Caco-2 (cell line): ENCODE data around the gene HNRNPUL1. TPM values are rescaled to one million over a fixed set of nuclear protein-coding genes. Genes with fewer than 3 reads are reported as not detected.

Experiments used
- BruUV-seq: library from RNA; stranded (reverse); fragments of 400-500 nt; replicated peaks from 2 replicates; lab custom pipeline; 2021; lab: Mats Ljungman, UMichigan
- CTCF ChIA-PET: fragments of 300-600 bp; sonication (Branson Sonifier 250); formaldehyde crosslinking; loops from one replicate; lab custom pipeline; 2022; ENCODE audit warnings: antibody characterized with exemption; lab: Charles Lee
- POLR2A ChIA-PET: fragments of 300-600 bp; sonication (Branson Sonifier 250); formaldehyde crosslinking; loops from one replicate; lab custom pipeline; 2022; ENCODE audit warnings: antibody characterized with exemption; lab: Charles Lee
- DNase-seq, 2 experiments: peaks; one replicate each; pipeline versions ENCODE4 v3.0.0 to v3.0.0-alpha.2; 2020 to 2022
- H3K27me3 ChIP-seq: replicated peaks from 2 replicates; pipeline ENCODE4 v1.6.0; 2011; ENCODE audit warnings: low read length; ENCODE audit not compliant: control insufficient read depth, insufficient read depth
- H3K36me3 ChIP-seq: 2 replicates; pipeline ENCODE4 v1.5.1; 2011; ENCODE audit warnings: low read length; ENCODE audit not compliant: control insufficient read depth, insufficient read depth
- H3K4me1 ChIP-seq: fragments of 250-450 bp; sonication (Bioruptor Pico); 2 replicates; pipeline ENCODE4 v1.5.1; 2020; ENCODE audit warnings: mild to moderate bottlenecking
- H3K4me3 ChIP-seq: 2 replicates; pipeline ENCODE4 v1.5.1; 2011; ENCODE audit warnings: low read depth, mild to moderate bottlenecking, control low read depth, low read length
- H3K9me3 ChIP-seq: fragments of 250-450 bp; sonication (Bioruptor Pico); 2 replicates; pipeline ENCODE4 v1.5.1; 2020; ENCODE audit warnings: mild to moderate bottlenecking, moderate library complexity
- H3K27ac Mint-ChIP-seq: one replicate; pipeline ENCODE4 v1.8.0; 2022; ENCODE audit warnings: mixed read lengths; ENCODE audit not compliant: unreplicated experiment
- H3K27me3 Mint-ChIP-seq: one replicate; pipeline ENCODE4 v1.8.0; 2022; ENCODE audit warnings: mixed read lengths; ENCODE audit not compliant: insufficient read depth, unreplicated experiment
- H3K36me3 Mint-ChIP-seq: one replicate; pipeline ENCODE4 v1.8.0; 2022; ENCODE audit warnings: mild to moderate bottlenecking, mixed read lengths; ENCODE audit not compliant: insufficient read depth, unreplicated experiment
- H3K4me1 Mint-ChIP-seq: one replicate; pipeline ENCODE4 v1.8.0; 2022; ENCODE audit warnings: low read depth, mixed read lengths; ENCODE audit not compliant: unreplicated experiment
- H3K4me3 Mint-ChIP-seq: one replicate; pipeline ENCODE4 v1.8.0; 2022; ENCODE audit warnings: mild to moderate bottlenecking, moderate library complexity, mixed read lengths; ENCODE audit not compliant: unreplicated experiment
- H3K9me3 Mint-ChIP-seq: one replicate; pipeline ENCODE4 v1.8.0; 2022; ENCODE audit warnings: mixed read lengths; ENCODE audit not compliant: unreplicated experiment
- CTCF ChIP-seq, 2 experiments: fragments of 200-600 bp in 1 of 2; IDR thresholded peaks; 1 replicate in 1 of 2; 2 replicates in 1 of 2; pipeline versions ENCODE4 v1.5.1 to v1.8.0; 2011 to 2022; ENCODE audit warnings: antibody characterized with exemption in 1 of 2, control low read depth in 1 of 2, inconsistent platforms in 1 of 2, low read depth in 1 of 2, low read length in 1 of 2, mild to moderate bottlenecking in 1 of 2, moderate library complexity in 1 of 2; ENCODE audit not compliant: insufficient read depth in 1 of 2, severe bottlenecking in 1 of 2, unreplicated experiment in 1 of 2
- intact Hi-C: fragments of 100-400 bp; cut with micrococcal nuclease; formaldehyde crosslinking; loops from one replicate; pipeline ENCODE4 v1.10.0; 2022; ENCODE audit not compliant: unreplicated experiment
- total RNA-seq: library from RNA; stranded (reverse); gene quantifications from 2 replicates; pipeline ENCODE4 v1.2.3, GENCODE V29; 2022

HNRNPUL1 gene
- total RNA-seq, 1 experiment from 2014 or later = 322 TPM

DNA sequence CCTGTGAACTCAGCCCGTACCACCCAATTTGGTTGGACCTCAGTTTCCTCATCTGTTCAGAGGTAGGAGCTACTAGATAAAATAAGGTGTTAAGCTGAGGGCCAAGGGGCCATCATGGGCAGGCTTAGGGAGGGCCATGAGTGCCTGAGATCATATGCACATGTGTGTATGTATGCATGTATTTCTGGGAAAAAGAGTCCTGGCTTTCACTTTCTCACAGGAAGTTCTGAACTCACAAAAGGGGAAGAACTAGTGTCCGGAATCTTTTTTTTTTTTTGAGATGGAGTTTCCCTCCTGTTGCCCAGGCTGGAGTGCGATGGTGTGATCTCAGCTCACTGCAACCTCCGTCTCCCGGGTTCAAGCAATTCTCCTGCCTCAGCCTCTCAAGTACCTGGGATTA, 70.6 kb downstream of the HNRNPUL1 start:
- Mint-ChIP-seq H3K27ac (no peak overlapping the region), H3K4me1 (no peaks in the 10 kb centered on the region), H3K36me3 (peaks cover 4% of the 10 kb centered on the region), H3K4me3 (no peak overlapping the region), H3K27me3 (no peaks in the 10 kb centered on the region), H3K9me3 (no peaks in the 10 kb centered on the region)
- intact Hi-C loops = no loop called here
- ChIA-PET CTCF (no interaction called here), POLR2A (no interaction called here)
- no TSS peak for BruUV-seq
- H3K4me3 ChIP-seq = no peak overlapping the region
- H3K36me3 ChIP-seq = no peaks in the 10 kb centered on the region
- no peak for TF ChIP-seq CTCF (IDR thresholded peaks at IDR 0.05; ENCODE audit: insufficient read depth in 1 of 2, low read depth in 1 of 2, low read length in 1 of 2, severe bottlenecking in 1 of 2, unreplicated experiment in 1 of 2)
- H3K4me1 ChIP-seq = no peaks in the 10 kb centered on the region
- DNase-seq = no peak
- no peaks in the 10 kb centered on the region for H3K9me3 ChIP-seq
- H3K27me3 ChIP-seq = no peaks in the 10 kb centered on the region

GRCh38 chr19:41335467-41335866, 71.3 kb downstream of the HNRNPUL1 start:
- CTCF ChIA-PET = no interaction called here
- H3K36me3 ChIP-seq = no peaks in the 10 kb centered on the region

GRCh38 chr19:41339936-41340335, 75.8 kb downstream of the HNRNPUL1 start:
- no peak overlapping the region for H3K4me3 Mint-ChIP-seq
- no peak overlapping the region for H3K27ac Mint-ChIP-seq

More at GRCh38 chr19:41335467-41335866, 71.3 kb downstream of the HNRNPUL1 start:
- H3K4me3 Mint-ChIP-seq = no peak overlapping the region
- no peaks in the 10 kb centered on the region for H3K27me3 Mint-ChIP-seq
- POLR2A ChIA-PET = no interaction called here
- no TSS peak for BruUV-seq
- no peaks in the 10 kb centered on the region for H3K27me3 ChIP-seq
- no peaks in the 10 kb centered on the region for H3K9me3 ChIP-seq
- H3K4me1 Mint-ChIP-seq = no peaks in the 10 kb centered on the region
- H3K36me3 Mint-ChIP-seq = peaks cover 4% of the 10 kb centered on the region
- no peaks in the 10 kb centered on the region for H3K4me1 ChIP-seq
- no peak for DNase-seq
- H3K27ac Mint-ChIP-seq = no peak overlapping the region
- TF ChIP-seq CTCF (IDR thresholded peaks at IDR 0.05; ENCODE audit: insufficient read depth in 1 of 2, low read depth in 1 of 2, low read length in 1 of 2, severe bottlenecking in 1 of 2, unreplicated experiment in 1 of 2) = no peak
- no peak overlapping the region for H3K4me3 ChIP-seq
- H3K9me3 Mint-ChIP-seq = no peaks in the 10 kb centered on the region
- intact Hi-C loops = no loop called here

More at GRCh38 chr19:41339936-41340335, 75.8 kb downstream of the HNRNPUL1 start:
- intact Hi-C loops = loop anchor here (10.0 kb wide), 1 partner anchor 225 kb away; no protein-coding TSS in a partner anchor
- Histone ChIP-seq H3K36me3 (no peaks in the 10 kb centered on the region), H3K4me3 (no peak overlapping the region), H3K27me3 (no peaks in the 10 kb centered on the region), H3K4me1 (no peaks in the 10 kb centered on the region), H3K9me3 (no peaks in the 10 kb centered on the region)
- CTCF ChIA-PET = interaction anchor here (0.5 kb wide), 1 partner anchor 108 kb away, joined by 4 read pairs; no protein-coding TSS in a partner anchor
- Mint-ChIP-seq H3K36me3 (peaks cover 12% of the 10 kb centered on the region), H3K27me3 (no peaks in the 10 kb centered on the region), H3K9me3 (no peaks in the 10 kb centered on the region), H3K4me1 (no peaks in the 10 kb centered on the region)
- no TSS peak for BruUV-seq
- no peak for DNase-seq
- no peak for TF ChIP-seq CTCF (IDR thresholded peaks at IDR 0.05; ENCODE audit: insufficient read depth in 1 of 2, low read depth in 1 of 2, low read length in 1 of 2, severe bottlenecking in 1 of 2, unreplicated experiment in 1 of 2)
- POLR2A ChIA-PET = no interaction called here
